IMR-90 (cell line): ENCODE results near the gene SLC10A3. TPM values are rescaled to one million over a fixed set of nuclear protein-coding genes. Genes with fewer than 3 reads are reported as not detected.

Experiments
- ATAC-seq: fragments of 200-7000 bp; cut with Tn5 transposase; 2 replicates; pipeline ENCODE4 v1.9.1; 2020; ENCODE audit warnings: low read depth, mild to moderate bottlenecking, moderate library complexity
- BruUV-seq: library from RNA; stranded (reverse); fragments of 400-500 nt; replicated peaks from 2 replicates; lab custom pipeline; 2021; lab: Mats Ljungman, UMichigan
- CTCF ChIA-PET: fragments of 300-600 bp; formaldehyde crosslinking; extraction: SDS; loops from one replicate; lab custom pipeline; 2021; ENCODE audit warnings: antibody characterized with exemption; lab: Yijun Ruan, JAX
- POLR2A ChIA-PET: fragments of 300-600 bp; sonication (Branson Sonifier 250); formaldehyde crosslinking; loops from one replicate; lab custom pipeline; 2022; ENCODE audit warnings: antibody characterized with exemption; ENCODE audit not compliant: unreplicated experiment; lab: Charles Lee
- DNase-seq: peaks from one replicate; pipeline ENCODE4 v3.0.0; 2013
- H2AFZ ChIP-seq: replicated peaks from 2 replicates; pipeline ENCODE3; 2013; ENCODE audit warnings: low read length, mild to moderate bottlenecking; ENCODE audit not compliant: poor library complexity
- H2AK5ac ChIP-seq: 2 replicates; pipeline ENCODE4 v1.6.1; 2013; ENCODE audit warnings: low read depth, low read length, inconsistent platforms
- H2AK9ac ChIP-seq: replicated peaks from 2 replicates; pipeline ENCODE3; 2013; ENCODE audit warnings: mild to moderate bottlenecking, low read depth, low read length, moderate library complexity; ENCODE audit not compliant: poor library complexity
- H2BK120ac ChIP-seq: 2 replicates; pipeline ENCODE4 v1.6.1; 2013; ENCODE audit warnings: low read depth, low read length, inconsistent platforms
- H2BK15ac ChIP-seq: 3 replicates; pipeline ENCODE4 v1.6.1; 2013; ENCODE audit warnings: low read depth, low read length, inconsistent platforms
- H2BK20ac ChIP-seq: 2 replicates; pipeline ENCODE4 v1.6.1; 2013; ENCODE audit warnings: low read depth, mild to moderate bottlenecking, inconsistent platforms, low read length, moderate library complexity
- H2BK5ac ChIP-seq: 2 replicates; pipeline ENCODE4 v1.6.1; 2013; ENCODE audit warnings: mild to moderate bottlenecking, low read depth, low read length, inconsistent platforms; ENCODE audit not compliant: poor library complexity, severe bottlenecking
- H3K14ac ChIP-seq: replicated peaks from 2 replicates; pipeline ENCODE4 v1.6.1; 2013; ENCODE audit warnings: low read depth, low read length, inconsistent platforms
- H3K18ac ChIP-seq: 2 replicates; pipeline ENCODE4 v1.6.1; 2013; ENCODE audit warnings: low read depth, low read length, control low read depth
- H3K23ac ChIP-seq: 2 replicates; pipeline ENCODE4 v1.6.1; 2013; ENCODE audit warnings: low read depth, low read length, inconsistent platforms
- H3K27ac ChIP-seq: 2 replicates; pipeline ENCODE4 v1.5.1; 2013; ENCODE audit warnings: mild to moderate bottlenecking, control low read depth, low read length; ENCODE audit not compliant: insufficient read depth
- H3K27me3 ChIP-seq: 2 replicates; pipeline ENCODE4 v1.6.1; 2013; ENCODE audit warnings: low read length; ENCODE audit not compliant: control insufficient read depth, insufficient read depth
- H3K36me3 ChIP-seq: 2 replicates; pipeline ENCODE4 v1.6.1; 2013; ENCODE audit warnings: low read length, mixed read lengths; ENCODE audit not compliant: control insufficient read depth, insufficient read depth
- H3K4ac ChIP-seq: 2 replicates; pipeline ENCODE4 v1.6.1; 2013; ENCODE audit warnings: low read depth, low read length, inconsistent platforms
- H3K4me1 ChIP-seq: 2 replicates; pipeline ENCODE4 v1.6.1; 2013; ENCODE audit warnings: low read length, mixed read lengths; ENCODE audit not compliant: control insufficient read depth, insufficient read depth
- H3K4me2 ChIP-seq: 2 replicates; pipeline ENCODE4 v1.6.1; 2013; ENCODE audit warnings: low read depth, mild to moderate bottlenecking, control low read depth, low read length, moderate library complexity
- H3K4me3 ChIP-seq: 2 replicates; pipeline ENCODE4 v1.5.1; 2013; ENCODE audit warnings: low read depth, mild to moderate bottlenecking, control low read depth, low read length, moderate library complexity; ENCODE audit not compliant: insufficient read depth
- H3K56ac ChIP-seq: 2 replicates; pipeline ENCODE4 v1.6.1; 2013; ENCODE audit warnings: low read length, inconsistent platforms; ENCODE audit not compliant: insufficient read depth; ENCODE audit errors: extremely low read depth
- H3K79me1 ChIP-seq, 2 experiments: 2 replicates each; pipeline ENCODE4 v1.6.1; 2013; ENCODE audit warnings: low read length in 2 of 2, inconsistent platforms in 1 of 2, low read depth in 1 of 2
- H3K9ac ChIP-seq: 2 replicates; pipeline ENCODE4 v1.6.1; 2013; ENCODE audit warnings: low read depth, low read length, control low read depth
- H3K9me1 ChIP-seq: 2 replicates; pipeline ENCODE4 v1.6.1; 2013; ENCODE audit warnings: low read length, inconsistent platforms; ENCODE audit not compliant: insufficient read depth
- H3K9me3 ChIP-seq: 2 replicates; pipeline ENCODE4 v1.6.1; 2013; ENCODE audit warnings: low read length; ENCODE audit not compliant: control insufficient read depth, insufficient read depth
- H4K20me1 ChIP-seq: 2 replicates; pipeline ENCODE4 v1.6.1; 2013; ENCODE audit warnings: low read length, inconsistent platforms; ENCODE audit not compliant: insufficient read depth
- H4K5ac ChIP-seq: 2 replicates; pipeline ENCODE4 v1.6.1; 2013; ENCODE audit warnings: mild to moderate bottlenecking, low read depth, low read length, control low read depth
- H4K8ac ChIP-seq, 2 experiments: 2 replicates each; pipeline ENCODE4 v1.6.1; 2013; ENCODE audit warnings: low read depth in 2 of 2, low read length in 2 of 2, control low read depth in 1 of 2, inconsistent platforms in 1 of 2
- H4K91ac ChIP-seq: 2 replicates; pipeline ENCODE4 v1.6.1; 2013; ENCODE audit warnings: low read depth, low read length, inconsistent platforms; ENCODE audit not compliant: insufficient read depth
- BHLHE40 ChIP-seq: fragments of 150-350 bp; IDR thresholded peaks from 2 replicates; pipeline ENCODE4 v1.6.1; 2016; ENCODE audit warnings: mild to moderate bottlenecking, low read depth, low read length
- CEBPB ChIP-seq: IDR thresholded peaks from 2 replicates; pipeline ENCODE4 v1.6.1; 2012; ENCODE audit warnings: low read depth, low read length, improper control_type of control experiment
- CHD1 ChIP-seq: IDR thresholded peaks from 2 replicates; pipeline ENCODE4 v1.6.1; 2012; ENCODE audit warnings: low read depth, low read length, improper control_type of control experiment
- FOS ChIP-seq: fragments of 150-350 bp; IDR thresholded peaks from 2 replicates; pipeline ENCODE4 v1.6.1; 2016; ENCODE audit warnings: low read depth, low read length
- MAFK ChIP-seq: IDR thresholded peaks from 2 replicates; pipeline ENCODE4 v1.6.1; 2012; ENCODE audit warnings: low read depth, low read length, improper control_type of control experiment
- MAZ ChIP-seq: IDR thresholded peaks from 2 replicates; pipeline ENCODE4 v1.6.1; 2012; ENCODE audit warnings: low read depth, mild to moderate bottlenecking, low read length, improper control_type of control experiment, moderate library complexity, borderline replicate concordance
- NFE2L2 ChIP-seq: fragments of 150-350 bp; IDR thresholded peaks from 2 replicates; pipeline ENCODE4 v1.6.1; 2016; ENCODE audit warnings: low read depth, mild to moderate bottlenecking, low read length
- POLR2A ChIP-seq: IDR thresholded peaks from 2 replicates; pipeline ENCODE4 v1.6.1; 2012; ENCODE audit warnings: mild to moderate bottlenecking, low read depth, low read length
- RAD21 ChIP-seq: IDR thresholded peaks from 2 replicates; pipeline ENCODE4 v1.6.1; 2012; ENCODE audit warnings: low read length, improper control_type of control experiment
- RCOR1 ChIP-seq: IDR thresholded peaks from 2 replicates; pipeline ENCODE4 v1.6.1; 2012; ENCODE audit warnings: mild to moderate bottlenecking, low read length, improper control_type of control experiment; ENCODE audit not compliant: insufficient replicate concordance
- RFX5 ChIP-seq: IDR thresholded peaks from 2 replicates; pipeline ENCODE4 v1.8.0; 2012; ENCODE audit warnings: low read depth, mild to moderate bottlenecking, low read length, moderate library complexity
- WGBS, 2 experiments: methylation state at CpG; one replicate each; pipeline versions ENCODE4 v1.1.5 to v1.1.7; 2013; ENCODE audit warnings: missing lambda C conversion rate in 2 of 2; ENCODE audit not compliant: insufficient read length in 1 of 2; ENCODE audit errors: extremely low coverage in 2 of 2; 5-methylcytosine and 5-hydroxymethylcytosine counted together
- dilution Hi-C: fragments of 300-500 bp; cut with HindIII; formaldehyde crosslinking; loops from one replicate; pipeline ENCODE4 v1.14.3; 2018; ENCODE audit warnings: low sequenced_read_pairs; ENCODE audit not compliant: unreplicated experiment
- in situ Hi-C: fragments of 300-500 bp; cut with MboI; formaldehyde crosslinking; loops from 3 replicates; pipeline ENCODE4 v1.14.3; 2019; ENCODE audit warnings: low sequenced_read_pairs, inconsistent platforms, mixed read lengths
- intact Hi-C: fragments of 100-400 bp; cut with micrococcal nuclease; formaldehyde crosslinking; loops from 2 replicates; pipeline ENCODE4 v1.10.0; 2022
- polyA plus RNA-seq, 3 experiments: library from polyadenylated mRNA; depleted of rRNA; stranded (reverse); fragments of >200 nt; gene quantifications; 2 replicates each; pipeline ENCODE4 v1.2.3, GENCODE V29; 2012; ENCODE audit warnings: low replicate concordance in 1 of 3
- total RNA-seq: library from RNA; depleted of rRNA; stranded (reverse); fragments of >200 nt; gene quantifications from 2 replicates; pipeline ENCODE4 v1.2.3, GENCODE V29; 2012
- TF ChIP-seq, protein P1 (sequence below): fragments of 150-350 bp; IDR thresholded peaks from 2 replicates; pipeline ENCODE4 v1.6.1; 2016; ENCODE audit warnings: low read depth, mild to moderate bottlenecking, low read length, moderate library complexity, borderline replicate concordance
- TF ChIP-seq, protein P2 (sequence below): conservative IDR thresholded peaks from 2 replicates; pipeline ENCODE4 v1.5.1; 2012; ENCODE audit warnings: mild to moderate bottlenecking, low read depth, low read length, improper control_type of control experiment
- TF ChIP-seq, protein P3 (sequence below): fragments of 150-350 bp; IDR thresholded peaks from 2 replicates; pipeline ENCODE4 v1.6.1; 2017; ENCODE audit warnings: mild to moderate bottlenecking, antibody characterized with exemption, low read length, low read depth

Gene SLC10A3
- total and polyA plus RNA-seq, 2 of the 4 experiments (the other 2 are of a cell fraction), result 15.2 to 24.6 TPM

DNA sequence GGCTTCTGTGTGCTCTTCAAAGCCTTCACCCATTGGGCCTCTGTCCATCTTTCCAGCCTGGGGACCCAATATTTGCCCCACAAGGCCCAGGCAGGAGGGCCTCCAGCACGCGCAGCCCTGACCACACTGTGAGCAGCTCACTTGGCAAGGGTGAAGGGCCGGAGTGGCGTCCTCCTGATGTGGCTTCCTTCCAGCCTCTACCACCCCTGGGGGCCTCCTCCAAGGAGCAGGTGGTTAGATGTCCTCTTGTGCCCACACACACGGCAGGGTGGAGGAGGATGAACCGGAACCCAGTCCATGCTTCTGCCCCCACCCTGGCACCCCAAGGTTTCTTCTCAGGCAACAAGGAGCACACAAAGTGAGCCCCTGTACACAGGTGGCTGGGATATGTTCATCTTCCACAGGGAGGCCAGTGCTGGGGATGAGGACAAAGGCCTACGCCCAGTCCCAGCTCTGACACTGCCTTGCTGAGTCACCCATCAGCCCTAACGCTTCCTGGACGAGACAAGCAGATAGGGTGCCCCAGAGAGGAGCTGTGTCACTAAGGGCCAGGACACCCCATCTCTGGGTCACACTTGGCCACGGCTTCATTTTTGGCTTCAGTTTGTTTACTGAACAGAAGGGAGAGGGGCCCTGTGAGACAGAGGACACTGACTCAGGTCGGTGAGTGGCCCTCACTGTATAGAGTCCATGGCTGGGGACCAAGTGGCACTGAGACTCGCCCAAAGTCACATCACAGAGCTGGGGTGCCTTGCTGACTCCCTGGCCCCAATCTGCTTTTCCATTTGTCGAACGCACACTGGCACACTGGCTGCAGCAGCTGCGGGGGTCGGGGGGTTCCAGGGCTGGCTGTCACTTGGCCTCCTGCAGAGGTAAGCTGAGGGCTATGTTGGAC is 5.9 kb downstream of the SLC10A3 start:
- Histone ChIP-seq H2BK20ac (no peak overlapping the region), H3K27ac (no peak overlapping the region), H3K4me3 (no peak overlapping the region), H3K56ac (no peak overlapping the region), H3K36me3 (peaks cover 16% of the 10 kb centered on the region; the same call in 1 of the 2 replicates), H3K18ac (no peak overlapping the region), H3K4ac (no peak overlapping the region), H2BK5ac (no peak overlapping the region), H3K27me3 (no peaks in the 10 kb centered on the region), H4K91ac (no peak overlapping the region), H2BK120ac (no peak overlapping the region), H3K4me2 (no peak overlapping the region), H2AK9ac (peak overlapping the region; percentile 45), H2AFZ (no peak overlapping the region), H2BK15ac (no peak overlapping the region), H4K8ac (no peak overlapping the region), H4K20me1 (peaks cover 4% of the 10 kb centered on the region; the same call in 1 of the 2 replicates), H3K4me1 (peaks cover 4% of the 10 kb centered on the region; the same call in 1 of the 2 replicates), H3K9me3 (no peaks in the 10 kb centered on the region), H3K14ac (no peak overlapping the region), H3K79me1 (peaks cover 3 to 34% of the 10 kb centered on the region in 2 experiments; a peak in 3 of 4 replicates), H2AK5ac (peak overlapping the region; percentile 43), H3K9me1 (0 out of 2 replicates have a peak, but pooled peaks cover 5% of the 10 kb centered on the region), H3K23ac (no peak overlapping the region), H3K9ac (no peak overlapping the region), H4K5ac (no peak overlapping the region)
- in situ Hi-C loops (no loop called here), intact Hi-C loops (no loop called here), dilution Hi-C loops (no loop called here)
- CTCF ChIA-PET, result no interaction called here
- 100% methylated on average over 2 of the region's 16 CpGs; no CpG with 5 or more reads in 1 of the 2 experiments for WGBS, 2 experiments
- POLR2A ChIA-PET, result no interaction called here
- BruUV-seq, result no TSS peak
- DNase-seq (no peak), ATAC-seq (no peak)
- TF ChIP-seq MAFK (no peak), POLR2A (no peak), FOS (no peak), CEBPB (no peak), NFE2L2 (no peak), BHLHE40 (no peak), RAD21 (no peak), CHD1 (no peak), MAZ (no peak), RFX5 (no peak), RCOR1 (no peak)
- TF ChIP-seq, protein P1, sequence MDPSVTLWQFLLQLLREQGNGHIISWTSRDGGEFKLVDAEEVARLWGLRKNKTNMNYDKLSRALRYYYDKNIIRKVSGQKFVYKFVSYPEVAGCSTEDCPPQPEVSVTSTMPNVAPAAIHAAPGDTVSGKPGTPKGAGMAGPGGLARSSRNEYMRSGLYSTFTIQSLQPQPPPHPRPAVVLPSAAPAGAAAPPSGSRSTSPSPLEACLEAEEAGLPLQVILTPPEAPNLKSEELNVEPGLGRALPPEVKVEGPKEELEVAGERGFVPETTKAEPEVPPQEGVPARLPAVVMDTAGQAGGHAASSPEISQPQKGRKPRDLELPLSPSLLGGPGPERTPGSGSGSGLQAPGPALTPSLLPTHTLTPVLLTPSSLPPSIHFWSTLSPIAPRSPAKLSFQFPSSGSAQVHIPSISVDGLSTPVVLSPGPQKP, result no peak
- TF ChIP-seq, protein P2, sequence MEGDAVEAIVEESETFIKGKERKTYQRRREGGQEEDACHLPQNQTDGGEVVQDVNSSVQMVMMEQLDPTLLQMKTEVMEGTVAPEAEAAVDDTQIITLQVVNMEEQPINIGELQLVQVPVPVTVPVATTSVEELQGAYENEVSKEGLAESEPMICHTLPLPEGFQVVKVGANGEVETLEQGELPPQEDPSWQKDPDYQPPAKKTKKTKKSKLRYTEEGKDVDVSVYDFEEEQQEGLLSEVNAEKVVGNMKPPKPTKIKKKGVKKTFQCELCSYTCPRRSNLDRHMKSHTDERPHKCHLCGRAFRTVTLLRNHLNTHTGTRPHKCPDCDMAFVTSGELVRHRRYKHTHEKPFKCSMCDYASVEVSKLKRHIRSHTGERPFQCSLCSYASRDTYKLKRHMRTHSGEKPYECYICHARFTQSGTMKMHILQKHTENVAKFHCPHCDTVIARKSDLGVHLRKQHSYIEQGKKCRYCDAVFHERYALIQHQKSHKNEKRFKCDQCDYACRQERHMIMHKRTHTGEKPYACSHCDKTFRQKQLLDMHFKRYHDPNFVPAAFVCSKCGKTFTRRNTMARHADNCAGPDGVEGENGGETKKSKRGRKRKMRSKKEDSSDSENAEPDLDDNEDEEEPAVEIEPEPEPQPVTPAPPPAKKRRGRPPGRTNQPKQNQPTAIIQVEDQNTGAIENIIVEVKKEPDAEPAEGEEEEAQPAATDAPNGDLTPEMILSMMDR, result no peak
- TF ChIP-seq, protein P3, sequence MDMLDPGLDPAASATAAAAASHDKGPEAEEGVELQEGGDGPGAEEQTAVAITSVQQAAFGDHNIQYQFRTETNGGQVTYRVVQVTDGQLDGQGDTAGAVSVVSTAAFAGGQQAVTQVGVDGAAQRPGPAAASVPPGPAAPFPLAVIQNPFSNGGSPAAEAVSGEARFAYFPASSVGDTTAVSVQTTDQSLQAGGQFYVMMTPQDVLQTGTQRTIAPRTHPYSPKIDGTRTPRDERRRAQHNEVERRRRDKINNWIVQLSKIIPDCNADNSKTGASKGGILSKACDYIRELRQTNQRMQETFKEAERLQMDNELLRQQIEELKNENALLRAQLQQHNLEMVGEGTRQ, result no peak
